Neural cell (in vitro differentiated cells): ENCODE data around the gene C22orf15. TPM values are rescaled to one million over a fixed set of nuclear protein-coding genes. Genes with fewer than 3 reads are reported as not detected.

ENCODE experiments used
- H2AFZ ChIP-seq: fragments of 200-600, 300-800 bp; sonication (generic), shearing (Covaris generic); 2 replicates; pipeline ENCODE4 v1.6.0; 2014; ENCODE audit warnings: low read depth, mild to moderate bottlenecking, antibody characterized with exemption, low read length, moderate library complexity
- H3F3A ChIP-seq: fragments of 200-600 bp; shearing (Covaris generic); 2 replicates; pipeline ENCODE4 v1.6.1; 2016; ENCODE audit warnings: mild to moderate bottlenecking, moderate library complexity, mixed read lengths, antibody characterized with exemption, low read length; ENCODE audit not compliant: insufficient read depth, poor library complexity, severe bottlenecking
- H3K27ac ChIP-seq: fragments of 200-600, 300-800 bp; sonication (generic), shearing (Covaris generic); 2 replicates; pipeline ENCODE4 v1.5.1; 2014; ENCODE audit warnings: mild to moderate bottlenecking, low read length, moderate library complexity
- H3K27me3 ChIP-seq: fragments of 300-800, 200-600 bp; sonication (generic), shearing (Covaris generic); 2 replicates; pipeline ENCODE4 v1.6.0; 2014; ENCODE audit warnings: mild to moderate bottlenecking, low read depth, low read length, moderate library complexity; ENCODE audit not compliant: insufficient read depth
- H3K36me3 ChIP-seq: fragments of 300-800, 200-600 bp; sonication (generic), shearing (Covaris generic); 2 replicates; pipeline ENCODE4 v1.5.1; 2014; ENCODE audit warnings: mild to moderate bottlenecking, antibody characterized with exemption, low read length, moderate library complexity; ENCODE audit not compliant: insufficient read depth
- H3K4me2 ChIP-seq: fragments of 300-800, 200-600 bp; sonication (generic), shearing (Covaris generic); 2 replicates; pipeline ENCODE4 v1.6.0; 2014; ENCODE audit warnings: mild to moderate bottlenecking, low read length
- H3K4me3 ChIP-seq: fragments of 300-800, 200-600 bp; sonication (generic), shearing (Covaris generic); 2 replicates; pipeline ENCODE4 v1.5.1; 2014; ENCODE audit warnings: mild to moderate bottlenecking, low read length, moderate library complexity
- H3K79me2 ChIP-seq: fragments of 200-600 bp; shearing (Covaris generic); replicated peaks from 2 replicates; pipeline ENCODE4 v1.6.0; 2014; ENCODE audit warnings: mild to moderate bottlenecking, low read length, moderate library complexity; ENCODE audit not compliant: insufficient read depth
- H3K9ac ChIP-seq: fragments of 300-800, 200-600 bp; sonication (generic), shearing (Covaris generic); 2 replicates; pipeline ENCODE4 v1.6.1; 2016; ENCODE audit warnings: mild to moderate bottlenecking, low read length, mixed read lengths
- H3K9me2 ChIP-seq: fragments of 200-600 bp; shearing (Covaris generic); 2 replicates; pipeline ENCODE4 v1.6.1; 2016; ENCODE audit warnings: mild to moderate bottlenecking, low read length, mixed read lengths; ENCODE audit not compliant: insufficient read depth
- H3K9me3 ChIP-seq: fragments of 200-600, 300-800 bp; sonication (generic), shearing (Covaris generic); 2 replicates; pipeline ENCODE4 v1.6.1; 2016; ENCODE audit warnings: mild to moderate bottlenecking, mixed run types, low read length, moderate library complexity, mixed read lengths
- H4K20me1 ChIP-seq: fragments of 200-600 bp; shearing (Covaris generic); 2 replicates; pipeline ENCODE4 v1.6.1; 2016; ENCODE audit warnings: mild to moderate bottlenecking, mixed run types; ENCODE audit not compliant: insufficient read depth
- EP300 ChIP-seq: fragments of 450-650 bp; conservative IDR thresholded peaks from 2 replicates; pipeline ENCODE4 v1.6.1; 2014; ENCODE audit warnings: antibody characterized with exemption, mild to moderate bottlenecking, moderate library complexity; ENCODE audit not compliant: poor library complexity, severe bottlenecking
- EZH2 ChIP-seq: fragments of 200-600, 300-800 bp; shearing (Covaris generic), sonication (generic); IDR thresholded peaks from 2 replicates; pipeline ENCODE4 v1.6.1; 2014; ENCODE audit warnings: antibody characterized with exemption, low read length, borderline replicate concordance, mild to moderate bottlenecking; ENCODE audit not compliant: insufficient read depth, poor library complexity, severe bottlenecking
- MXI1 ChIP-seq: fragments of 450-650 bp; conservative IDR thresholded peaks from 2 replicates; pipeline ENCODE4 v1.6.1; 2014; ENCODE audit warnings: antibody characterized with exemption, mild to moderate bottlenecking; ENCODE audit not compliant: poor library complexity, severe bottlenecking
- POLR2AphosphoS5 ChIP-seq: IDR thresholded peaks from 2 replicates; pipeline ENCODE4 v1.6.1; 2012
- RAD21 ChIP-seq: fragments of 450-650 bp; conservative IDR thresholded peaks from 2 replicates; pipeline ENCODE4 v1.6.1; 2014; ENCODE audit warnings: antibody characterized with exemption, mild to moderate bottlenecking, moderate library complexity
- SMC3 ChIP-seq: fragments of 450-650 bp; conservative IDR thresholded peaks from 2 replicates; pipeline ENCODE4 v1.6.1; 2014; ENCODE audit warnings: antibody characterized with exemption, mild to moderate bottlenecking, moderate library complexity; ENCODE audit not compliant: poor library complexity
- TAF1 ChIP-seq: IDR thresholded peaks from 2 replicates; pipeline ENCODE4 v1.6.1; 2012; ENCODE audit warnings: low read depth
- polyA plus RNA-seq: library from polyadenylated mRNA; depleted of rRNA; stranded (reverse); fragments of >200 nt; gene quantifications from 2 replicates; pipeline ENCODE4 v1.2.3, GENCODE V29; 2014
- TF ChIP-seq, protein P1 (sequence below): fragments of 450-650 bp; IDR thresholded peaks from 2 replicates; pipeline ENCODE4 v1.5.1; 2014; ENCODE audit warnings: antibody characterized with exemption, mild to moderate bottlenecking, moderate library complexity; ENCODE audit not compliant: poor library complexity, severe bottlenecking
- TF ChIP-seq, protein P2 (sequence below): IDR thresholded peaks from 2 replicates; pipeline ENCODE4 v1.6.1; 2012; ENCODE audit warnings: borderline replicate concordance

Gene C22orf15
- polyA plus RNA-seq, 1 donor from 2014 or later: not detected

DNA sequence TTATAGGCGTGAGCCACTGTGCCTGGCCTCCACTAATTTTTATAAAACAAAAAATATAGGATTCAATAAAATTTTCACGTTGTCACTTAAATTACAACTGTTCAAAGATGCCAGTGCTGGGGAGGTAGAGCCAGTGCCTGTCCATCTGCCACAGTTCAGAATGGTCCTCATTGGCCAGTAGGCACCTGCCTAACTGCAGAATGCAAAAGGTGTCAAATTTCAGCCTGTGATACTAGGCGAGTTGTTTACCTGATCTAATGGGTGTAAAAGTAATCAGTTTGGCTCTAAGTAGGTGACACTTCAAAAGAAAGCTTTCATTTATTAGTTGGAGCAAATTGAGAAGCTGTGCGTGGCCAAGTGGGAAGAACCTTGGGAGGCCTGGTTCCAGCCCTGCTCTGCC is 26.3 kb downstream of the C22orf15 start:
- H3K79me2 ChIP-seq: peaks cover 47% of the 10 kb centered on the region
- no peak overlapping the region for H3K9ac ChIP-seq
- H3F3A ChIP-seq: no peaks in the 10 kb centered on the region
- peak overlapping the region; percentile 83 for H3K4me3 ChIP-seq
- H2AFZ ChIP-seq: no peak overlapping the region
- H3K9me3 ChIP-seq: no peaks in the 10 kb centered on the region
- peaks cover 5% of the 10 kb centered on the region for H4K20me1 ChIP-seq
- H3K27ac ChIP-seq: no peak overlapping the region
- no peaks in the 10 kb centered on the region for H3K9me2 ChIP-seq
- TF ChIP-seq EZH2 (no peak), MXI1 (no peak), EP300 (no peak)
- H3K36me3 ChIP-seq: no peaks in the 10 kb centered on the region
- H3K4me2 ChIP-seq: no peak overlapping the region
- H3K27me3 ChIP-seq: no peaks in the 10 kb centered on the region

- Histone ChIP-seq H3K4me2 (no peak overlapping the region), H4K20me1 (peaks cover 5% of the 10 kb centered on the region), H3F3A (no peaks in the 10 kb centered on the region), H3K27ac (no peak overlapping the region), H3K27me3 (no peaks in the 10 kb centered on the region), H3K9me3 (no peaks in the 10 kb centered on the region), H3K36me3 (no peaks in the 10 kb centered on the region), H3K4me3 (peak overlapping the region; percentile 83), H3K9ac (no peak overlapping the region), H2AFZ (no peak overlapping the region), H3K9me2 (no peaks in the 10 kb centered on the region), H3K79me2 (peaks cover 47% of the 10 kb centered on the region)
- no peak for TF ChIP-seq POLR2AphosphoS5
- peak; percentile 44 for TF ChIP-seq SMC3
- TF ChIP-seq RAD21: peak; percentile 11
- no peak for TF ChIP-seq MXI1
- TF ChIP-seq, protein P1, sequence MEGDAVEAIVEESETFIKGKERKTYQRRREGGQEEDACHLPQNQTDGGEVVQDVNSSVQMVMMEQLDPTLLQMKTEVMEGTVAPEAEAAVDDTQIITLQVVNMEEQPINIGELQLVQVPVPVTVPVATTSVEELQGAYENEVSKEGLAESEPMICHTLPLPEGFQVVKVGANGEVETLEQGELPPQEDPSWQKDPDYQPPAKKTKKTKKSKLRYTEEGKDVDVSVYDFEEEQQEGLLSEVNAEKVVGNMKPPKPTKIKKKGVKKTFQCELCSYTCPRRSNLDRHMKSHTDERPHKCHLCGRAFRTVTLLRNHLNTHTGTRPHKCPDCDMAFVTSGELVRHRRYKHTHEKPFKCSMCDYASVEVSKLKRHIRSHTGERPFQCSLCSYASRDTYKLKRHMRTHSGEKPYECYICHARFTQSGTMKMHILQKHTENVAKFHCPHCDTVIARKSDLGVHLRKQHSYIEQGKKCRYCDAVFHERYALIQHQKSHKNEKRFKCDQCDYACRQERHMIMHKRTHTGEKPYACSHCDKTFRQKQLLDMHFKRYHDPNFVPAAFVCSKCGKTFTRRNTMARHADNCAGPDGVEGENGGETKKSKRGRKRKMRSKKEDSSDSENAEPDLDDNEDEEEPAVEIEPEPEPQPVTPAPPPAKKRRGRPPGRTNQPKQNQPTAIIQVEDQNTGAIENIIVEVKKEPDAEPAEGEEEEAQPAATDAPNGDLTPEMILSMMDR: peak; percentile 39
These were observed 26.8 kb downstream of the C22orf15 start for GRCh38 chr22:23789638-23790037.

DNA sequence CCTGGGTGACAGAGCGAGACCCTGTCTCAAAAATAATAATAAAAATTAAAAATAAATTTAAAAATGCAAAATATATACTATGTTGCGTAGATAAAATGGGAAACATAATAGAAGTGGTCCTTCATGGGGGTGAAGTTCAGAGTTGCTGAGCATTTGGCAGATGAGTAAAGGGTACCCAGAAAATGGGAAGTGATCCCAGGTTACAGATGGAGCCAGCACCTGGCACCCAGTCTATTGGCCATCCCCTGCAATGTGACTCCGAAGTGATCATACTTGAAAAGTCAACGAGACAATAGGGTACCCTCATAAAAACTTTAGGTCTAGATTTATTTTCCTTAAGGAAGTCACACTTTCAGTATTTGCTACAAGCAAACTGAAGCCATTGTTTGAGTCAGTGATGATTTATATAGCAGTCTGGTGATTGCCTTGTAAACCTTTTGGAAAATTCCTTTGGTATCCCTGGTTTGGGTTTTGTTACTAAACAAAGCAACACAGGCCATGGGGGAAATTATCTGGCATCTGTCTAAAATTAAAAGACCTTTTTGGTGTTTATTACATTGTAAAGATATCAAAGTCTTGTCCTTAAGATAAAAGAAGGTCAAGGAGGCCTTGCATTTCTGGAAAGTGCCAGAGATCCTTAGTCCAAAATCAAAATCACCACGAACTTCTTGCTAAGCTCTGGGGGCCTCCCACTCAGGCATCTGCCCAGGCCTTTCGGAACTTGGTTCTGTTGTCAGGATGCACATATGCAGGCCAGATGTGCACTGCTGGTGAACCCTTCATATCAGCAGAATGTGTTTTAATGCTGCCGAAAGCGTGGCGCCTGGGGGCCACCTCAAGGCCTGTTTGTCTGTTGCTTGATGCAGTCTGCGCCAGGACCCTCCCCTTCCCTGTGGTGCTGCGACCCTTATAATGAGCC is 28.3 kb downstream of the C22orf15 start:
- no peaks in the 10 kb centered on the region for H3K9me2 ChIP-seq
- H3F3A ChIP-seq: no peaks in the 10 kb centered on the region
- H3K79me2 ChIP-seq: peaks cover 47% of the 10 kb centered on the region
- peaks cover 5% of the 10 kb centered on the region for H4K20me1 ChIP-seq
- TF ChIP-seq MXI1 (no peak), EZH2 (no peak), SMC3 (no peak), POLR2AphosphoS5 (no peak), EP300 (no peak), RAD21 (no peak), TAF1 (no peak)
- TF ChIP-seq, protein P2, sequence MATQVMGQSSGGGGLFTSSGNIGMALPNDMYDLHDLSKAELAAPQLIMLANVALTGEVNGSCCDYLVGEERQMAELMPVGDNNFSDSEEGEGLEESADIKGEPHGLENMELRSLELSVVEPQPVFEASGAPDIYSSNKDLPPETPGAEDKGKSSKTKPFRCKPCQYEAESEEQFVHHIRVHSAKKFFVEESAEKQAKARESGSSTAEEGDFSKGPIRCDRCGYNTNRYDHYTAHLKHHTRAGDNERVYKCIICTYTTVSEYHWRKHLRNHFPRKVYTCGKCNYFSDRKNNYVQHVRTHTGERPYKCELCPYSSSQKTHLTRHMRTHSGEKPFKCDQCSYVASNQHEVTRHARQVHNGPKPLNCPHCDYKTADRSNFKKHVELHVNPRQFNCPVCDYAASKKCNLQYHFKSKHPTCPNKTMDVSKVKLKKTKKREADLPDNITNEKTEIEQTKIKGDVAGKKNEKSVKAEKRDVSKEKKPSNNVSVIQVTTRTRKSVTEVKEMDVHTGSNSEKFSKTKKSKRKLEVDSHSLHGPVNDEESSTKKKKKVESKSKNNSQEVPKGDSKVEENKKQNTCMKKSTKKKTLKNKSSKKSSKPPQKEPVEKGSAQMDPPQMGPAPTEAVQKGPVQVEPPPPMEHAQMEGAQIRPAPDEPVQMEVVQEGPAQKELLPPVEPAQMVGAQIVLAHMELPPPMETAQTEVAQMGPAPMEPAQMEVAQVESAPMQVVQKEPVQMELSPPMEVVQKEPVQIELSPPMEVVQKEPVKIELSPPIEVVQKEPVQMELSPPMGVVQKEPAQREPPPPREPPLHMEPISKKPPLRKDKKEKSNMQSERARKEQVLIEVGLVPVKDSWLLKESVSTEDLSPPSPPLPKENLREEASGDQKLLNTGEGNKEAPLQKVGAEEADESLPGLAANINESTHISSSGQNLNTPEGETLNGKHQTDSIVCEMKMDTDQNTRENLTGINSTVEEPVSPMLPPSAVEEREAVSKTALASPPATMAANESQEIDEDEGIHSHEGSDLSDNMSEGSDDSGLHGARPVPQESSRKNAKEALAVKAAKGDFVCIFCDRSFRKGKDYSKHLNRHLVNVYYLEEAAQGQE: no peak
- TF ChIP-seq, protein P1: no peak
- H3K9me3 ChIP-seq: no peaks in the 10 kb centered on the region
- H3K27ac ChIP-seq: no peak overlapping the region
- no peaks in the 10 kb centered on the region for H3K27me3 ChIP-seq
- no peak overlapping the region for H3K4me2 ChIP-seq
- no peak overlapping the region for H2AFZ ChIP-seq
- no peak overlapping the region for H3K9ac ChIP-seq
- H3K4me3 ChIP-seq: no peak overlapping the region
- no peaks in the 10 kb centered on the region for H3K36me3 ChIP-seq
